Tibial nerve (tissue), 4 donors: ENCODE data around the gene TRIM24.

ENCODE experiments used
- CTCF ChIP-seq, 5 experiments: fragments of 200-600 bp in 3 of 5; fragments of 450-650 bp in 2 of 5; sonication (generic) in 3 of 5; IDR thresholded peaks; one replicate each; pipeline ENCODE4 v1.5.1; 2016 to 2019; ENCODE audit warnings: antibody characterized with exemption in 5 of 5, mild to moderate bottlenecking in 3 of 5, moderate library complexity in 2 of 5
- EP300 ChIP-seq, 2 donors: sonication (generic); formaldehyde crosslinking; IDR thresholded peaks; one replicate each; pipeline ENCODE4 v1.6.1; 2017; ENCODE audit warnings: antibody characterized with exemption in 2 of 2, mild to moderate bottlenecking in 1 of 2
- POLR2A ChIP-seq, 2 donors: fragments of 450-650 bp; IDR thresholded peaks; one replicate each; pipeline ENCODE4 v1.6.1; 2017; ENCODE audit warnings: antibody characterized with exemption in 2 of 2, mild to moderate bottlenecking in 2 of 2, moderate library complexity in 2 of 2

- no peak for TF ChIP-seq CTCF (IDR thresholded peaks at IDR 0.05)
- no peak for TF ChIP-seq EP300 (IDR thresholded peaks at IDR 0.05)
- no peak for TF ChIP-seq POLR2A (IDR thresholded peaks at IDR 0.05)
Measured at GRCh38 chr7:138554674-138555073, 94.6 kb downstream of the TRIM24 start.
